GM21717 (cell line): ENCODE measurements around the gene PLXNA4.

Experiments used
- ATAC-seq: cut with Tn5 transposase; IDR thresholded peaks from one replicate; pipeline ENCODE4 v1.9.1; 2021; ENCODE audit warnings: mild to moderate bottlenecking, moderate library complexity; ENCODE audit not compliant: unreplicated experiment

The PLXNA4 gene

DNA sequence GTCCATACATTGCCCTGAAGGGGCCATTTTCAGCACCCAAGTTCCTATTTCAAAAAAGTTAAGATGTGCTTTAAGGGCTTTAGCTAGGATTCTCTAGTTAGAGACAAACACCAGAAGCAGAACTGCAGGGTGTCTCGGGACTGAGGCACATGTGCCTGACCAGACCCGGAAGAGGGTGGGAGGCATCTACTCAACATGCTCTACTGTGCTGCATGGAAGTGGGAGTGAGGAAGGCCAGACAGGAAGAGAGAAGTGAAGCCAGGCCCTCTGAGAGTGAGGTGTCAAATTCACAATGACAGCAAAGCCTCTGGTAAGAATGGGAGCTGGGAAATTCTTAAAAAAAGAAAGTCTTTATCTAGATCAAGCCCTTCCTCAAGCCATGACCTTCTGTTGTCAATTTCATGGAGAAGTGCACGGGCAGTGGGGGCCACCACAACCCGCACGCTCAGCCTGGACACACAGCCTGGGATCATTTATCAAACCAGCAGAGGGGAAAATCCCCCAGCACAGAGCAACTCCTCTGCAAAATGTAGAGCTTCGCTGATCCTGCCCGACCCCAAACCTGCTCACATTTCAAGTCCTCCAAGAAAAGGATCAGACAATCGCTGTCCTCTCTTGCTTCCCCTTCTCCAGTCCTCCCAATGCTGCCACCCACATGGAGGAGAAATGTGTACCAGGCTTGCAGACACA lies 38.7 kb downstream of the PLXNA4 start:
- no peak for ATAC-seq

DNA sequence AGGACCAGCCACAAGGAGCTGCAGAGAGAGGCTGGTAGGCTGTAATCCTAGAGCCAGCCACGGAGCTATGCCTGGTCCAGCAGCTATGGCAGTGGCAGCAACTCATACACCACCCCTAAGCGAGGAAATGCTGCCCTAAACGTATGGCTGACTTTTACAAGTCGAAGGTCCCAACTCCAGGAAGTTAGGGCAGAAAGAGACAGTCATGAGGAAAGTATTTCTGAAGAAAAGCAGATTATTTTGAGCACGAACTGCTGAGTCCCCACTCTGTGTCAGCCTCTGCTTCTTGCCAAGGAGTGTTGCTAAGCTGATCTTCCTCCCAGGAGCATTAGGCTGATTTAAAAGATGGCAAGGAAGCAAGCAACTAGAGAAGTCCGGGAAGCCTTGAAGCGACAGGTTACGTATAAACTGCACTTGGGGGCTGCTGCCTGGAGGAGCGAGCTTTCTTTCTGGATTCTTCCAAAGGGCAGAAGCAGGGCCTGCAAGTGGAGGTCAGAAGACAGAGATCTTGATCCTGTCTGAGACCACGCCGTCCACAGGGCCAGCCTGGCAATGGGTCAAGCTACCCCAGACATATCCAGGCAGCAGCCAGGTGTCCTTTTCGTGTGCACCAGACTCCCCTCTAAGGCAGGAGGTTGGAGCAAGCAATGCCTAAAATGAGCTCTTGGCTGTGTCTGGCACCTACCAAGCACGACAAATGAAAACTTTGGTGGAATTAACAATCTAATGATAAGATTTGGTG lies 39.4 kb downstream of the PLXNA4 start:
- ATAC-seq, result no peak

DNA sequence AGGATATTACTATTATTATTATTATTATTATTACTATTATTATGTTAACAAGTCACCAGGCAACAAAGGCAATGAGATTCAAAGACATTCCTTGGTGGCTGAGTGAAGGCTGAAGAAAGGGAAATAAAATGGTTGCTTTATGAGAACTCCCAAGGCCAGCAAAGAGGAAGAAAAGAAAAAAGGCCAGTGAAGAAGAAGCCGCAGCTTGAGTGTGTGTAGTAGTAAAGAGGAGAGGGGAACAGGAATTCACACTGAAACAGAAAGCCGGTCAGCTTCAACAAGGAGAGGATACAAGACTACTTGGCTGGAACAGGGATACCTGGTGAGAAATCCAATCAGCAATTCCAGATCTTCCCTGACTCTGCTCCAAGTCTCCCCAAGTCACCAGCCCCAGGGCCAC lies 42.4 kb downstream of the PLXNA4 start:
- no peak for ATAC-seq

DNA sequence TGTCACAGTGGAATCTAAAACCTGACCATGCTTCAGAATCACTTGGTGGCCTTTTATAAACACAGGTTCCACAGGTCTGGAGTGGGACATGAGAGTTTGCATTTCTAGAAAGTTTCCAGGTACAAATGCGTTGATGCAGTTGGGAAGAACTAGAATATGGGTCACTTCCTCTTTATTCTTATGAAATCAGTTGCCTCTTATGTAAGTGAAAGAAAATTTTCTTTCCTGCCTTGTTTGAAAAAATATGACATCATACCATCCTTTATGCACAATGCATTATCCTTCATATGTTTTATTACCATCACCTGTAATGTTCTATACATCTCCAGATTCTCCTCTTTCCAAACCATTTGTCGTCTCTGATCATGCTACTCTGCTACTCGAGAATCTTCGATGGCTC lies 44.0 kb downstream of the PLXNA4 start:
- no peak for ATAC-seq

DNA sequence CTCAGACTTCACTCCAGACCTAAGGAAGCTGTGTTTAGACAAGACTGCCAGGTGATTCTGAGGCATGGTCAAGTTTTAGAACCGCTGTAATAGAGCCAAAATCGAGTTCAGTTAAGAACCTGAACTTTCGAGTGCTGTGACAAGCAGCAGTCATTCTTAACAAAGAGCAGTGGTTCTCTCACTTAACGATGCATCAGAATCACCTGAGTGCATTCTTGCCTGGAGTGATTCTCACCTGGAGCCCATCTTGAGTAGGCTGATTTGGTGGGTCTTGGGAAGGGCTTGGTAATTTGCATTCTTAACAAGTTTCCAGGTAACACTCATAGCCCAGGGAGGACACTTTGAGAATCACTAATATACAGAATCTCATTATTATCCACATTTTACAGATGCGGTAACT lies 44.7 kb downstream of the PLXNA4 start:
- no peak for ATAC-seq

DNA sequence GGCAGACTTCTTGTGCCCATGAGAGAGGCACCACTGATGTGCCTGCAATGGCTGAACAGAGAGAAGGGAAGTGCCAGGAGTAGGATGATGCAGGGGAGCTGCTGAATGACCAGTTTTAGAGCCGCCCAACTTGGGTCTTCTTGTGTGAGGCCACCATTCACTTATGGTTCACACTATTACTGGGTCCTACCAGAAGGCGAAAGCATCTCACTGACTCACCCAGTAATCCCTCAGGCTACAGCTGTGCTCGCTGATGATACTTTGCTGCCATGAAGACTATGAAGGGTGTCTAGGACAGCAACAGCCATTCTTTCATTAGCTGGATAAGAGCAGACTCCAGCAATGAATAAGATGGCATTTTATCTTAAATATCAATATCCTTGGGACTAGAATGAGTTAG lies 47.6 kb downstream of the PLXNA4 start:
- no peak for ATAC-seq

DNA sequence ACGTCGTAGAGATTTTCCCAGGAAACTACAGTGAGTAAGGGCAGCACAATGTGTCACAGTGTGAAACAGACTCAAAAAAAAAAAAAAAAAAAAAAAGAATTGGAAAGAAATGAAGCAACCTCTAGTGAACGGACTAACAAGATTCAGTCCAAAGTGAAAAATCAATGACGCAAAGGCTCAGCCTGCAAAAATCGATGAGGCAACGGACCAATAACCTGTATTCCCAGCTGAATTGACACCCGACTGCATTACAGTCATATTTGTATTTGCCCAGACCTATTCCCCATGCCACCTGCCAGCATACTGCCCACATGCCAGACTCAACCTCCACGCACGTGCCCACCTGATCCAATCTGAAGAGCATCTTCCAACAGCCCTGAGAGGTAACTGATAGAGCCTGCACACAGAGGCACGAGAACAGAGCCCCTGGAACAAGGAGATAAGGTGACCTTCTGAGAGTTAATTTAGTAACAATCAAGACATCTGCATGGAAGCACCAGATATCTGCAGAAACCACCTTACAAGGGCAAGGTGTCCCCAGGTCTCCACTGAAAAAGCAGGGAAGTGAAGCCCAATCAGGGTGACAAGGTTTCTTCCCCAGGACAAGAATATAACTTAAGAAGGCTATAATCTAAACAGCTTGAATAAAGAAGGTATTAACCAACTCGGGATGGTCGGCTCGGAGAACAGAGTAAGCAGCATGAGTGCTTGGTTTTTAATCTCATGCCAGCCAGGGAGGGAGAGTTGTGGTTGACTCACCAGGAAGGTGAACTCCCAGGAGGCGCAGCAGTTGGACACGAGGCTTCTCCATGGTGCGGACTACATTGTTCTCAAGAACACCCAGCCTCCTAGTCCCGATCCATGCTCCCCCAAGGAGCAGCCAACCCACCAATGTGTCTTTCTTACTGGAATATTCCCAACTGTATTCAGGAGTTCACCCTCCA lies 48.5 kb downstream of the PLXNA4 start:
- ATAC-seq, result no peak

DNA sequence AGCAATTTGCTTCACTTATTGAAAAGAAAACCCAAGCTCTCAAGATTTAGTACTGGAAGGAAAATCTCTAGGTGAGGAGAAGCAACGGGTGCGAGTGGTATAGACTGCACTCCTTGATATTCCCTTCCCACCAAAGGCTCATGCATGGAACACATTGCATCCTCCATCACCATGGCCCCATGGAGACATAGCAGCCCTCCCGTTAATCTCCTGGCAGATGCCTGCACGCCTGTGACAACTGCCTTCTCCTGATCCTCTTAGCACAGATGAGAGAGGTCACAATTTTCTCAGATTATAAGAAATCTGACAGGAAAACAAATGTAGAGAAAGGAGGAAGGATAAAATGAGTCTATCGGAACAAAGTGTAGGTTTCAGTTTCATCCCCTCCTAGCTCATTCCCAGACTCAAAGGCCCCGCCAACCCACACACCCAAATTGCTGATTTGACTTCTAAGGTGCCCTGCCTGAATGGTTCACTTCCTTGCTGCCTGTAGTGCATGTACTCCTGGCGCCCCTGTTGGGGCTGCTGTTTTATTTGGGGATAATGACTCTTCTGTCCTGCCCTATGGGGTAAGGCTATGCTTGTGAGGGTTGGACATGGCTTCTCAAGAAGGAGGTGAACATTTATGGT lies 50.0 kb downstream of the PLXNA4 start:
- ATAC-seq, result no peak

DNA sequence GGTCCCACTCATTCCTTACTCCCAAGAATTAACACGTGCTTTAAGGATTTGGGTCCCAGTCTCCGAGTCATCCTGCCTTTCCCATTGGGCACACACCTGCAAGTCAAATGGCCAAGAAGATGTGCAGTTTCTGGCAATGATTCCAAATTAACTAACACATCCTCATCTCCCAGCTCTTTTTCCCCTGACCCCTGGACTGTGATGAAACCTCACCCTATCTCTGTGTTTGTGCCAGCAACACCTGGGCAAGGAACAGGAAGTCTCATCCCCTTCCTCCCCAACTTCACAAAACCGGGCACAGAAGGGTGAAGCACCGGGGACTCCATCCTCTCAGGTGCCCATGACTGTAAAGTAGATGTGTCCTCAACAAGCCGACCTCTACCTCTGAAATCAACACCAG lies 54.8 kb downstream of the PLXNA4 start:
- no peak for ATAC-seq

DNA sequence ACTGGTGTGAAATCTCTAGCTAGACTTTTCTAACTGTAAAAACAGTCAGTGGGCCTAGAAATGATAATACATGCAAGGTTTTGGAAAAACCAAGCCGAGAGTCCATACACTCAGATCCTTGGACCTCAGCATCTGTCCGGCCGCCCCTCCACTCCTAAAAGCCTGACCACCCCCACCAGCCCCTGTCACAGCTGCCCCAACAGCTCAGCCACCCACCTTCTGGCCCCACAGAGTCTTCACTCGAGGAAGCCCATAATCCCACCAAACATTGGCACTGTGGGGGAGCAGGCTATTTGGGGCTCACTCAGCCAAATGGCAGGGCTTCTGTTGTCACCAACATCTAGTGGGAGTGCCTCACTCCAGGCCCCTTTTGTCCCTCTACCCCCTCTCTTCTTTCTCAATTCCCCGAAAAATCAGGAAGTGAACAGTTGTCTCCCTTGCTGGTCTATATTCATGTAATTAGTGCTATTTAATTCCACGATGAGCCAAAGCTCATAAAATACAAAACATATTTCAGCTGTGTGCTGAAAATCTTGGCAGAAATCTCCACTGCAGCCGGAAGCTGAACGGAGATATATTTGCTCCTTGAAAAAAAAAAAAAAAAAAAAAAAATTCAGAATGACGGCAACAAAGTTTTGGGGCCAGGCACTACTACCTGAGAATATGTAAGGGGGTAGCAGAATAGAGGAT lies 55.5 kb downstream of the PLXNA4 start:
- no peak for ATAC-seq

DNA sequence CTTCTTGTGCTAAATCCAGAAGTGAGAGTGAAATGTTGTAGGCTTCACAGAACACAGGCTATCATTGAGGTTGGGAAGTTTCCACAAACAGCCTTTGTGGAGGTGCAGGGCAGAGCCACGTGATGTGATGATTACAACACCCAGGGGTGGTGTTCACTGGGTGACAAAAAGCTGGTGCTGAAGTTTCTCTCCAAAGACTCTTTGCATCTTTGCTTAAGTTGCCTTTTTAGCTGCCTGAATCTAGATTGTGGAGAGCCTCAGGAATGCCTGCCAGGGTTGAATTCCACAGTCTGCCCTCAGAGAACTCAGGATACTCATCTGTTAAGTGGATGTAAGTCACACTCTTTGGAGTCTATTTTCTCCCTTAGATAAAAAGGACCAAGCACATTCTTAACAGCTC lies 56.3 kb downstream of the PLXNA4 start:
- ATAC-seq, result no peak

DNA sequence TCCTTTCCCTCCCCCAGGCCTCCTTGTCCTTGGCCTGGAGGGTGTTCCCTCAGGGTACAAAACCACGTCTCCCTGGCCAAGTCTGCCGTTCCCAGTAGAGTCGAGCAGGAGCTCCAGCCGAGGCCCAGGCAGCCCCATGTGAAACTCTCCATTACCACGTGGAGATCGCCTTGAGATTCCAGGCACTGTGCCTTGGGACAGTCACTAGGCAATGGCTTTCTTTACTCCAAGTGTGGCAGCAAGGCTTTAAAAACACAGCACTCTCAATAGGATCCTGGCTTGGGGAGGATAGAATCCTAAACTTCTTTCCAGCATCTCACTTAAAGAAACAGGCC lies 57.5 kb downstream of the PLXNA4 start:
- ATAC-seq, result no peak

DNA sequence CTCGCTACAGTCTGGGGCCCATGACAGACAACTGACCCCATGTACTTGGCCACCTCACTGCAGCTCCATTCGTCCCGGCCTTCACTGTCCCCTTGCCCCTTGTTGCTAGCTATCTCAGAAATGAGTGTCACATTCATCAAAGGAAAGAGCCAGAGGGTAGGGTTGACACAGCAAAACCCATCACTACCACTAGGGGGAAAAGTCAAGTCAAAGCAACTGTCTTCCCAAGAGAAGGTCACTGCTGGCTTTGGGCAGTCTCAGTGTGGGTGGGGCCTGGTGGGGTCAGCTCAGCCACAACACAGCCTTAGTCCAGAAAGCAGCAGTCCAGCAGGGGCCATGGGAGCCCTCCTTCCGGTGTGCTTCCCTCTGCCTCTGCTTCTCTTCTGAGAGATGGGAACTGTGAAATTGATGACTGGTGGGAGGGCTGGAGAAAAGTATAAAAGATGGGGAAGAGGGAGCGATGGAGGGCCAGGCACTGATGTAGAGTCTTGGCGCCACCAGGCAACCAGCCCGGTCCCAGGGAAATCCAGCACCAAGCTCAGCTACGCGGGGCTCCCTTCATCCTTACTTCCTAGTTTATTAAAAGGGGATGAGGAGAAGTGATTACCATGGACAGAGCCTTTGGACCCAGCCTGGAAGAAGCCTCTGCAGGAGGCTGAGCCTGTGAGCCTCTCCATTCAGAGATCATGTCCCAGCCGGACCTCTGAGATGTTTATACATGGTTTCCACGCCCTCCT lies 58.0 kb downstream of the PLXNA4 start:
- ATAC-seq, result no peak

DNA sequence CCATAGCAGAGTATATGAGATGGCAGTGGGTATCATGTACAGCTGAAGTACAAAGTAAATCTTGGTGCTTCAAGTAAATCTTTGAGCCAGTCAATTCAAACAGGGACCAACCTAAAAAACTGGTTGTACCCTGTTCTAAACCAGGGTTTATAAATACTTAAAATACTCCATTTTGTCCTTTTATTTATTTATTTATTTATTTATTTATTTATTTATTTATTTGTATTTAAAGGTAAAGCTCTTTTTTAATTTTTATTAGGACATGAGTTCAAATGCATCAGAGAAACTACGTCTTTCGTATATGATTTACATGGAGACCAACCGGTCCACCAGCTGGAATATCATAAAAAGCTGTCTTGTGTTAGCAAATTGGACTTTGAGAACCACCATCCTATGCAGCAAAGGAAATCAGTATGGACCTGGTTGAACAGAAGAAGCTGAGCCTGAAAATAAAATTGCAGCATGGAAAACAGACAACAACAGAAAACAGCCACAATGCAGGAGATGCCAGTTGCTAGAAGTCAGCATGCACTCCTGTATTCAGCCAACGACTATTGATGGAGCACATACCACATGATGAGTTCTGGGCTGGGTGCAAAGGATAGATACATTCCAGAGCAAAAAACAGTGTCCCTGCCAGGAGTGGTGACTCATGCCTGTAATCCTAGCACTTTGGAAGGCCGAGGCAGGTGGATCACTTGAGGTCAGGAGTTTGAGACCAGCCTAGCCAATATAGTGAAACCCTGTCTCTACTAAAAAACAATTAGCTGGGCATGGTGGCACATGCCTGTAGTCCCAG lies 60.0 kb downstream of the PLXNA4 start:
- ATAC-seq, result no peak

DNA sequence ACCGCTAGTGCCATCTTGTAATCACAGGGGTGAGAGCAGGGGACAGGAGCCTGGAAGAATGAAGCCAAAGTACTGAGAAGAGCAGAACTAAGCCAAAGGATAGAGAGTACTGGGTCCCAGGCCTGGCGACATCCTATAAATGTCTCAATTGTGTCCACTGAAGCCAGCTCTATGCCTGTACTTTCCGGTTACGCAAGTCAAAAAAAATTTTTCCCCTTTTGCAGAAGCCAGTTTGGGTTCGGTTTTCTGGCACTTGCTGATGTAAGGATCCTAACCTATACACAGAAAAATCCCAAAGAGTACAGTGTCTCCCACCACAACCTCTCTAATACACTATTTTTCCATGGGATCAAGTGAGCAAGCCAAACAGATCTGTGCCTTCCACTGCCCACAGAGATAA lies 61.1 kb downstream of the PLXNA4 start:
- no peak for ATAC-seq

DNA sequence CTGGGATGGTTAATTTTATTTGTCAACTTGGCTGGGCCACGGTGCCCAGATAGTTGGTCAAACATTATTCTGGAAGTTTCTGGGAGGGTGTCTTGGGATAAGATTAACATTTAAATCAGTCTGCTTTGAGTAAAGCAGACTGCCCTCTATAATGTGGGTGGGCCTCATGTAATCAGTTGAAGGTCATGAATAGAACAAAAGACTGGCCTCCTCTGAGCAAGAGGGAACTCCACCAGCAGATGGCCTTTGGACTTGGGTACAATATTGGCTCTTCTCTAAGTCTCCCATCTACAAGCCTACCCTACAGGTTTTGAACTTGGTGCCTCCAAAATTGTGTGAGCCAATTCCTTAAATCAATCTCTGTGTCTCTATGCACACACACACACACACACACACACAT lies 61.8 kb downstream of the PLXNA4 start:
- no peak for ATAC-seq

DNA sequence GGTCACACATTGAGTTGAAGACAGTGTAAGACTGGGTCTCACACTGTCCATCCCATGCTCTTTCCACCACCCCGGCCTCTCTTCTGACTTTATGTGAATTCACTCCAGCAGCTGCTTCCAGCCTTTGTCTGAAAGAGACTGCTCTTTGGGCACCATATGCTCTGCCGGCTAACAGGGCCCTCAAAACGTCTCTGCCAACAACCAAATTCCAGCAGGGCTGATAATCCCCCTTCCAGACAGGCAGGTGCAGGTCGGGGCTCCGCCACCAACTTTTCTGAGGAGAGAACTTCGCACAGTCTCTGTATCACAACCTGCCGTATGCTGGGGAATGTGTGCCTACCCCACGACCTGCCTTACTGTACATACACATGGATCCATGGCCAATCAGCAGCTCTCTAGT lies 64.3 kb downstream of the PLXNA4 start:
- no peak for ATAC-seq

DNA sequence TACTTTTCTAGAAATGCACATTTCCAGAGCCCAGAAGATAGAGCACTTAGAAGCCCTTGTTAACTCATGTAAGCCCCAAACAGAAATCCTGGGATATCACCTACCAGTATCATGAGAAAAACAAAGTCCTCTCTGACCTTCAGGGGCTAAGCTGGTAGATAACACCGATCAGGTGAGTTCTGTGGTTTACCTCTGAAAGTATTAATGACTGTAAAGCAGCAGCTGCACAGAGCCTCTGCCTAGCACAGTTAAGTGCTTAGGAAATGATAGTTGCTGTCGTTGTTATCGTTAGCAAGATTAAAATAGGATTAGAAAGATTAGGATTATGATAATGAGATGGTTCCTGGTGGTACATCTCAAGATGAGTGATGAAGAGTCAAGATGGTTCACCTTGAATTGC lies 64.9 kb downstream of the PLXNA4 start:
- ATAC-seq, result no peak

DNA sequence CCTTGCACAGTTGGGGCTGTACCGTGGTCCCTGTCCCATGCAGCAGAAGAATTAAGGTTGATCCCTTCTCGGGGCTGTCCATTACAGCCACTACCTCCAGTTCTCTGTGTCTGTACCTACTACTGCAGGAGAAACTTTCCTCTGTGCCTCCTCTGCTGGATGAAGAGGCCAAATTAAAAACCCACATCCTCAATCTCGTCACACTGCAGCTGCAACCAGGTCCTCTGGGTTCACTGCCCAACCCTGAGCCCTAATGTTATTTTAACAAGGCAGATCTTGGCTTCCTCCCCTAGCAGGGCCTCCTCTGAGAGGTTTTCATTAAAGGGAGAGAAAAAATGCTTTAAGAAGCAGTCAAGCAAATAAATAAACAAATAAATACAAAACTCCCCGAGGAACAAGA lies 66.6 kb downstream of the PLXNA4 start:
- ATAC-seq, result no peak
